WTC11 (cell line): ENCODE data around the gene ADCY5. TPM values are rescaled to one million over a fixed set of nuclear protein-coding genes. Genes with fewer than 3 reads are reported as not detected.

ENCODE experiments used
- ATAC-seq: fragments of 200-7000 bp; cut with Tn5 transposase; 2 replicates; pipeline ENCODE4 v1.10.0; 2021; ENCODE audit warnings: mild to moderate bottlenecking, moderate library complexity
- CTCF ChIA-PET: fragments of 300-600 bp; sonication (Branson Sonifier 250); formaldehyde crosslinking; loops from one replicate; lab custom pipeline; 2021; ENCODE audit warnings: antibody characterized with exemption; lab: Charles Lee
- POLR2A ChIA-PET: fragments of 350-600 bp; sonication (Branson Sonifier 250); formaldehyde crosslinking; loops from one replicate; lab custom pipeline; 2021; ENCODE audit warnings: antibody characterized with exemption; lab: Charles Lee
- DNase-seq: peaks from one replicate; pipeline ENCODE4 v3.0.0; 2021; ENCODE audit warnings: low spot score
- H3K27ac Mint-ChIP-seq: 2 replicates; pipeline ENCODE4 v1.8.0; 2021; ENCODE audit warnings: mixed read lengths
- H3K27me3 Mint-ChIP-seq: 2 replicates; pipeline ENCODE4 v1.8.0; 2021; ENCODE audit warnings: low read depth, mild to moderate bottlenecking, moderate library complexity, mixed read lengths
- H3K36me3 Mint-ChIP-seq: 2 replicates; pipeline ENCODE4 v1.8.0; 2021; ENCODE audit warnings: mixed read lengths
- H3K4me1 Mint-ChIP-seq: 2 replicates; pipeline ENCODE4 v1.8.0; 2022; ENCODE audit warnings: mixed read lengths
- H3K4me3 Mint-ChIP-seq: 2 replicates; pipeline ENCODE4 v1.8.0; 2021; ENCODE audit warnings: mild to moderate bottlenecking, moderate library complexity, mixed read lengths
- H3K9me3 Mint-ChIP-seq: 2 replicates; pipeline ENCODE4 v1.8.0; 2021; ENCODE audit warnings: mixed read lengths
- ATF1 ChIP-seq: sonication (generic); formaldehyde crosslinking; IDR thresholded peaks from 2 replicates; pipeline ENCODE4 v1.8.1; 2023; ENCODE audit warnings: mild to moderate bottlenecking, moderate library complexity, missing genetic modification reagents
- CBFB ChIP-seq: sonication (generic); formaldehyde crosslinking; IDR thresholded peaks from 2 replicates; pipeline ENCODE4 v1.8.1; 2022; ENCODE audit warnings: mild to moderate bottlenecking, low read depth, missing genetic modification reagents
- CREB1 ChIP-seq: sonication (generic); formaldehyde crosslinking; IDR thresholded peaks from 2 replicates; pipeline ENCODE4 v1.8.0; 2023; ENCODE audit warnings: mild to moderate bottlenecking, missing genetic modification reagents
- EMX1 ChIP-seq: fragments of 250-450 bp; sonication (Bioruptor Pico); IDR thresholded peaks from 2 replicates; pipeline ENCODE4 v1.8.0; 2021; ENCODE audit warnings: mild to moderate bottlenecking
- ETV6 ChIP-seq: sonication (generic); formaldehyde crosslinking; IDR thresholded peaks from 2 replicates; pipeline ENCODE4 v1.8.1; 2022; ENCODE audit warnings: mild to moderate bottlenecking, missing genetic modification reagents
- GABPB1 ChIP-seq: sonication (generic); formaldehyde crosslinking; IDR thresholded peaks from 2 replicates; pipeline ENCODE4 v1.8.1; 2023; ENCODE audit warnings: mild to moderate bottlenecking, missing genetic modification reagents
- GTF2I ChIP-seq: fragments of 250-450 bp; sonication (Bioruptor Pico); conservative IDR thresholded peaks from 2 replicates; pipeline ENCODE4 v1.4.0; 2021; ENCODE audit warnings: mild to moderate bottlenecking
- KAT7 ChIP-seq: sonication (generic); formaldehyde crosslinking; IDR thresholded peaks from 2 replicates; pipeline ENCODE4 v1.8.1; 2023; ENCODE audit warnings: missing genetic modification reagents, mild to moderate bottlenecking, borderline replicate concordance
- MYBL2 ChIP-seq: sonication (generic); formaldehyde crosslinking; IDR thresholded peaks from 2 replicates; pipeline ENCODE4 v1.8.1; 2023; ENCODE audit warnings: mild to moderate bottlenecking, moderate library complexity, missing genetic modification reagents
- NR2C2 ChIP-seq: sonication (generic); formaldehyde crosslinking; IDR thresholded peaks from 2 replicates; pipeline ENCODE4 v1.8.0; 2022; ENCODE audit warnings: mild to moderate bottlenecking, missing genetic modification reagents
- PRRX2 ChIP-seq: fragments of 250-450 bp; sonication (Bioruptor Pico); IDR thresholded peaks from 2 replicates; pipeline ENCODE4 v1.8.0; 2021; ENCODE audit warnings: mild to moderate bottlenecking
- SOX15 ChIP-seq: fragments of 250-450 bp; sonication (Bioruptor Pico); IDR thresholded peaks from 2 replicates; pipeline ENCODE4 v1.9.0; 2021; ENCODE audit warnings: mild to moderate bottlenecking
- TCF7 ChIP-seq: sonication (generic); formaldehyde crosslinking; IDR thresholded peaks from 2 replicates; pipeline ENCODE4 v1.8.0; 2022; ENCODE audit warnings: mild to moderate bottlenecking, low read depth, missing genetic modification reagents, moderate library complexity
- TP53 ChIP-seq: sonication (generic); formaldehyde crosslinking; IDR thresholded peaks from 2 replicates; pipeline ENCODE4 v1.8.1; 2023; ENCODE audit warnings: mild to moderate bottlenecking, missing genetic modification reagents
- ZBTB21 ChIP-seq: sonication (generic); formaldehyde crosslinking; IDR thresholded peaks from 2 replicates; pipeline ENCODE4 v1.8.1; 2023; ENCODE audit warnings: mild to moderate bottlenecking, missing genetic modification reagents, borderline replicate concordance
- total RNA-seq: library from RNA; stranded (reverse); gene quantifications from 3 replicates; pipeline ENCODE4 v1.2.3, GENCODE V29; 2021
- TF ChIP-seq, protein P1 (sequence below): sonication (generic); formaldehyde crosslinking; IDR thresholded peaks from 2 replicates; pipeline ENCODE4 v1.8.0; 2022; ENCODE audit warnings: mild to moderate bottlenecking, missing genetic modification reagents
- TF ChIP-seq, protein P2 (sequence below): fragments of 250-450 bp; sonication (Bioruptor Pico); IDR thresholded peaks from 2 replicates; pipeline ENCODE4 v1.9.0; 2021; ENCODE audit warnings: mild to moderate bottlenecking
- TF ChIP-seq, protein P3 (sequence below): sonication (generic); formaldehyde crosslinking; conservative IDR thresholded peaks from 2 replicates; pipeline ENCODE4 v1.8.1; 2023; ENCODE audit warnings: mild to moderate bottlenecking, low read depth, missing genetic modification reagents, moderate library complexity
- TF ChIP-seq, protein P4 (sequence below): sonication (generic); formaldehyde crosslinking; IDR thresholded peaks from 2 replicates; pipeline ENCODE4 v1.8.0; 2022; ENCODE audit warnings: mild to moderate bottlenecking, missing genetic modification reagents
- TF ChIP-seq, protein P5 (sequence below): sonication (generic); formaldehyde crosslinking; IDR thresholded peaks from 2 replicates; pipeline ENCODE4 v1.8.1; 2023; ENCODE audit warnings: mild to moderate bottlenecking, missing genetic modification reagents, moderate library complexity

Gene ADCY5
- total RNA-seq, 1 experiment from 2014 or later: 23.5 TPM

DNA sequence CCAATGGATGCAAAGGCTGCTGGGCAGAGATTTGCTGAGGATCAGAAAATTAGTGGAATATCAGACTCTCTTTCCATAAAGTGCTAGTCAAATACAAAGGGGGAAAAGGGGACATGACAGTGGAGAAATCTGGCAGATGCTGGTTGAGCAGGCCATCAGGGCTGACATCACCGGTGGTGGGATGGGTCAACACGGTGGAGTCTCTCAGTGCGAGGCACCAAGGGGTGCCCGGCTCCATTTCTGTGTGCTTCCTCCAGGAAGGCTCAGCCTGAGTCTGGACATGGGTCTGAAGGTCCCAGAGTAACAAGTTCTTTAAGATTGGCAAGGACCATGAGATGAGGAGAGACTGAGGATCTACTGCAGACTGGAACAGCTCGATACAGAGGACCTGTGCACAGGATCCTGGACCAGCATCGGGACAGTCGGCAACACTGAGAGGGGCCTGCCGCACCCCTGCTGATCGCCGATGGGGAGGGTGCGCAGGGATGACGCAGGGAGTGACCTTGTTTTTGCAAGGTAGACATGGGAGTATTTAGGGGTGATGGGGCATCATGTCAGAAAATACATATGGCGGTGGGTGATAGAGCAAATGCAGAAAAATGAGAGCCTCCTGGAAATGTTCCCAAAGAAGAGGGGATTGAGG lies 154.5 kb downstream of the ADCY5 start:
- ATAC-seq: no peak
- 0 out of 2 replicates have a peak, but pooled peaks cover 4% of the 10 kb centered on the region for H3K9me3 Mint-ChIP-seq
- H3K4me3 Mint-ChIP-seq: no peak overlapping the region
- no peak for DNase-seq
- peaks cover 58% of the 10 kb centered on the region for H3K36me3 Mint-ChIP-seq
- POLR2A ChIA-PET: no interaction called here
- no peaks in the 10 kb centered on the region for H3K27me3 Mint-ChIP-seq
- H3K27ac Mint-ChIP-seq: no peak overlapping the region
- CTCF ChIA-PET: no interaction called here
- no peaks in the 10 kb centered on the region for H3K4me1 Mint-ChIP-seq
- TF ChIP-seq CREB1 (CRISPR knock-in tag): no peak
- no peak for TF ChIP-seq ETV6 (CRISPR knock-in tag)
- no peak for TF ChIP-seq MYBL2 (CRISPR knock-in tag)

DNA sequence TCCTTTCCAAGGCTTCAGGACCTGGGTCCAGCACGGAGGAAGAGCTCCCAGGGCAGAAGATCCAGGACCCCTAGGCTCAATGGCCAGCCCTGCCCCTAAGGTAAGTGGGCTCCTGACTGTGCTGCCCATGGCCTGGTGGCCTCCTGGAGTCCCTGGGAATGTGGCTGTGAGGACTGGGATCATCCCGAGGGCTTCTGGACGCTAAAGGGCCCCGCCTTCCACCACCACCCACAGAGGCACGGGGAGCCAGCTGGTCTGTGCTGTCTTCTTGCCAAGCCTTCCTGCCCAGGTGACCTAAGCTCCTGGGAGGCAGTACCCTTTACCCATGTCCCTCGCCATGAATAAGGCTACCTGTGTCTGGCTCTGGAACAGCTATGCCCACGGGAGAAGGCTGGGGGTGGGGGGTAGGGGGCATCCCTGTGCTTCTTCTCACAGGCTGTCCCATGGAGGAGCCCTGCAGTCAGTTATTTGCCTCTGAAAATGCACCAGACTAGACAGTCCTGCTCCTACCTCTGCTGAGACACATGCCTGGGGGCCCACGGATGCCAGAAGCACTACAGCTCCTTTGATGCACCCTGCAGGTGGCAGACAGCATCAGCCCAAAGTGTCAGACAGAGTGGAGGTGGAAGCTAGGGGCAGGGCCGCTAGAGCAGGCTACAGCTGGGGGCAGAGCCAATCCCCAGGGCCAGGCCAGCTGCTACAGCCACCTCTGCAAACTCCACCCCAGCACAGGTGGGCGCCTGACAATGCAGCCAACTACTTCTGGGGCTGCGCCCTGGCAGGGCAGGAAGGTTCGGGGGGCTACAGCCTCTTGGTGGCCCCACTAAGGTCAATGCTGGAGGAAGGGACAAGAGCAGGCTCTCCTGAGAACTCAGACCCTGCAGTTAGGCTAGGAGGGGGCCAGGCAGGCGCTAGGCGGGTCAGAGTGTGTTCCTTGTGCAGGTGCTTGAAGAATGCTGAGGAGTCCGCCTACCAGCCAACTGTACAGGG lies 156.3 kb downstream of the ADCY5 start:
- DNase-seq (no peak), ATAC-seq (0 out of 2 replicates have a peak, but pooled peaks have one; percentile 23)
- no peak overlapping the region for H3K4me3 Mint-ChIP-seq
- no peaks in the 10 kb centered on the region for H3K4me1 Mint-ChIP-seq
- POLR2A ChIA-PET: interaction anchor here (0.6 kb wide), 1 partner anchor 374 kb away, joined by 5 read pairs; no protein-coding TSS in a partner anchor
- CTCF ChIA-PET: interaction anchor here (1.2 to 1.3 kb wide), 2 partner anchors 22 to 73 kb away, joined by 3 to 4 read pairs; no protein-coding TSS in a partner anchor
- TF ChIP-seq, protein P1, sequence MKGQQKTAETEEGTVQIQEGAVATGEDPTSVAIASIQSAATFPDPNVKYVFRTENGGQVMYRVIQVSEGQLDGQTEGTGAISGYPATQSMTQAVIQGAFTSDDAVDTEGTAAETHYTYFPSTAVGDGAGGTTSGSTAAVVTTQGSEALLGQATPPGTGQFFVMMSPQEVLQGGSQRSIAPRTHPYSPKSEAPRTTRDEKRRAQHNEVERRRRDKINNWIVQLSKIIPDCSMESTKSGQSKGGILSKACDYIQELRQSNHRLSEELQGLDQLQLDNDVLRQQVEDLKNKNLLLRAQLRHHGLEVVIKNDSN: no peak
- no peak overlapping the region for H3K27ac Mint-ChIP-seq
- peaks cover 56% of the 10 kb centered on the region for H3K36me3 Mint-ChIP-seq
- 0 out of 2 replicates have a peak, but pooled peaks cover 4% of the 10 kb centered on the region for H3K9me3 Mint-ChIP-seq
- H3K27me3 Mint-ChIP-seq: no peaks in the 10 kb centered on the region

DNA sequence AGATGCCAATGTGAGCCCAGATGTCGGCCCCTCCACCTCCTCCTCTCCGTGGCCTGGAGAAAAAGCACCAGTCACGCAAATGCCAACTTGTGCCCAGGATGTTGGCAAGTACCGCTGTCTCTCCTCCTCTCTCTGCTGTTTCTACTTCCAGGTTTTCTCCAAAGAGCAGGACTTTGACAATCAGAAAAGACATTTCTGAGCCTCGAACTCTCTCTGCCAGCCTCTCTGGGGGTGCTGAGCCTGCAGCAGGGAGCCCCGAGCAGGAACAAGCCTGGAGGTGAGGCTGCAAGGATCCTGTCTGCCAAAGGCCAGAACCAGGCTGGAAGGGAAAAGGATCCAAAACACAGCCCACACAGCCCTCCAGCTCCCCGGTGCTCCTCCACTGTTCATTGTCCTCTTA lies 157.5 kb downstream of the ADCY5 start:
- H3K4me3 Mint-ChIP-seq: no peak overlapping the region
- H3K4me1 Mint-ChIP-seq: no peaks in the 10 kb centered on the region
- H3K9me3 Mint-ChIP-seq: 0 out of 2 replicates have a peak, but pooled peaks cover 4% of the 10 kb centered on the region
- CTCF ChIA-PET: no interaction called here
- no peaks in the 10 kb centered on the region for H3K27me3 Mint-ChIP-seq
- POLR2A ChIA-PET: no interaction called here
- ATAC-seq (no peak), DNase-seq (no peak)
- TF ChIP-seq ETV6 (CRISPR knock-in tag): no peak
- no peak for TF ChIP-seq TCF7 (CRISPR knock-in tag)
- TF ChIP-seq NR2C2 (CRISPR knock-in tag): no peak
- no peak for TF ChIP-seq GTF2I (CRISPR knock-in tag)
- no peak for TF ChIP-seq TP53 (CRISPR knock-in tag)
- TF ChIP-seq, protein P2, sequence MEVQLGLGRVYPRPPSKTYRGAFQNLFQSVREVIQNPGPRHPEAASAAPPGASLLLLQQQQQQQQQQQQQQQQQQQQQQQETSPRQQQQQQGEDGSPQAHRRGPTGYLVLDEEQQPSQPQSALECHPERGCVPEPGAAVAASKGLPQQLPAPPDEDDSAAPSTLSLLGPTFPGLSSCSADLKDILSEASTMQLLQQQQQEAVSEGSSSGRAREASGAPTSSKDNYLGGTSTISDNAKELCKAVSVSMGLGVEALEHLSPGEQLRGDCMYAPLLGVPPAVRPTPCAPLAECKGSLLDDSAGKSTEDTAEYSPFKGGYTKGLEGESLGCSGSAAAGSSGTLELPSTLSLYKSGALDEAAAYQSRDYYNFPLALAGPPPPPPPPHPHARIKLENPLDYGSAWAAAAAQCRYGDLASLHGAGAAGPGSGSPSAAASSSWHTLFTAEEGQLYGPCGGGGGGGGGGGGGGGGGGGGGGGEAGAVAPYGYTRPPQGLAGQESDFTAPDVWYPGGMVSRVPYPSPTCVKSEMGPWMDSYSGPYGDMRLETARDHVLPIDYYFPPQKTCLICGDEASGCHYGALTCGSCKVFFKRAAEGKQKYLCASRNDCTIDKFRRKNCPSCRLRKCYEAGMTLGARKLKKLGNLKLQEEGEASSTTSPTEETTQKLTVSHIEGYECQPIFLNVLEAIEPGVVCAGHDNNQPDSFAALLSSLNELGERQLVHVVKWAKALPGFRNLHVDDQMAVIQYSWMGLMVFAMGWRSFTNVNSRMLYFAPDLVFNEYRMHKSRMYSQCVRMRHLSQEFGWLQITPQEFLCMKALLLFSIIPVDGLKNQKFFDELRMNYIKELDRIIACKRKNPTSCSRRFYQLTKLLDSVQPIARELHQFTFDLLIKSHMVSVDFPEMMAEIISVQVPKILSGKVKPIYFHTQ (CRISPR knock-in tag): no peak
- no peak for TF ChIP-seq PRRX2
- no peak for TF ChIP-seq ATF1 (CRISPR knock-in tag)
- no peak for TF ChIP-seq KAT7 (CRISPR knock-in tag)
- TF ChIP-seq, protein P3, sequence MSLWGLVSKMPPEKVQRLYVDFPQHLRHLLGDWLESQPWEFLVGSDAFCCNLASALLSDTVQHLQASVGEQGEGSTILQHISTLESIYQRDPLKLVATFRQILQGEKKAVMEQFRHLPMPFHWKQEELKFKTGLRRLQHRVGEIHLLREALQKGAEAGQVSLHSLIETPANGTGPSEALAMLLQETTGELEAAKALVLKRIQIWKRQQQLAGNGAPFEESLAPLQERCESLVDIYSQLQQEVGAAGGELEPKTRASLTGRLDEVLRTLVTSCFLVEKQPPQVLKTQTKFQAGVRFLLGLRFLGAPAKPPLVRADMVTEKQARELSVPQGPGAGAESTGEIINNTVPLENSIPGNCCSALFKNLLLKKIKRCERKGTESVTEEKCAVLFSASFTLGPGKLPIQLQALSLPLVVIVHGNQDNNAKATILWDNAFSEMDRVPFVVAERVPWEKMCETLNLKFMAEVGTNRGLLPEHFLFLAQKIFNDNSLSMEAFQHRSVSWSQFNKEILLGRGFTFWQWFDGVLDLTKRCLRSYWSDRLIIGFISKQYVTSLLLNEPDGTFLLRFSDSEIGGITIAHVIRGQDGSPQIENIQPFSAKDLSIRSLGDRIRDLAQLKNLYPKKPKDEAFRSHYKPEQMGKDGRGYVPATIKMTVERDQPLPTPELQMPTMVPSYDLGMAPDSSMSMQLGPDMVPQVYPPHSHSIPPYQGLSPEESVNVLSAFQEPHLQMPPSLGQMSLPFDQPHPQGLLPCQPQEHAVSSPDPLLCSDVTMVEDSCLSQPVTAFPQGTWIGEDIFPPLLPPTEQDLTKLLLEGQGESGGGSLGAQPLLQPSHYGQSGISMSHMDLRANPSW (CRISPR knock-in tag): no peak
- no peak for TF ChIP-seq ZBTB21 (CRISPR knock-in tag)
- TF ChIP-seq EMX1 (CRISPR knock-in tag): no peak
- TF ChIP-seq, protein P4, sequence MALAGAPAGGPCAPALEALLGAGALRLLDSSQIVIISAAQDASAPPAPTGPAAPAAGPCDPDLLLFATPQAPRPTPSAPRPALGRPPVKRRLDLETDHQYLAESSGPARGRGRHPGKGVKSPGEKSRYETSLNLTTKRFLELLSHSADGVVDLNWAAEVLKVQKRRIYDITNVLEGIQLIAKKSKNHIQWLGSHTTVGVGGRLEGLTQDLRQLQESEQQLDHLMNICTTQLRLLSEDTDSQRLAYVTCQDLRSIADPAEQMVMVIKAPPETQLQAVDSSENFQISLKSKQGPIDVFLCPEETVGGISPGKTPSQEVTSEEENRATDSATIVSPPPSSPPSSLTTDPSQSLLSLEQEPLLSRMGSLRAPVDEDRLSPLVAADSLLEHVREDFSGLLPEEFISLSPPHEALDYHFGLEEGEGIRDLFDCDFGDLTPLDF (CRISPR knock-in tag): no peak
- TF ChIP-seq, protein P1: no peak
- no peak for TF ChIP-seq GABPB1 (CRISPR knock-in tag)
- no peak for TF ChIP-seq SOX15
- TF ChIP-seq CBFB (CRISPR knock-in tag): no peak
- TF ChIP-seq MYBL2 (CRISPR knock-in tag): no peak
- TF ChIP-seq, protein P5, sequence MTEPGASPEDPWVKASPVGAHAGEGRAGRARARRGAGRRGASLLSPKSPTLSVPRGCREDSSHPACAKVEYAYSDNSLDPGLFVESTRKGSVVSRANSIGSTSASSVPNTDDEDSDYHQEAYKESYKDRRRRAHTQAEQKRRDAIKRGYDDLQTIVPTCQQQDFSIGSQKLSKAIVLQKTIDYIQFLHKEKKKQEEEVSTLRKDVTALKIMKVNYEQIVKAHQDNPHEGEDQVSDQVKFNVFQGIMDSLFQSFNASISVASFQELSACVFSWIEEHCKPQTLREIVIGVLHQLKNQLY (CRISPR knock-in tag): no peak
- no peak overlapping the region for H3K27ac Mint-ChIP-seq
- peaks cover 55% of the 10 kb centered on the region for H3K36me3 Mint-ChIP-seq
